Esophagus muscularis mucosa (tissue), 4 donors: ENCODE results near the gene CELSR1.

ENCODE experiments used
- CTCF ChIP-seq, 3 experiments: fragments of 200-600 bp in 2 of 3; fragments of 450-650 bp in 1 of 3; sonication (generic) in 2 of 3; IDR thresholded peaks; one replicate each; pipeline ENCODE4 v1.5.1; 2017 to 2019; ENCODE audit warnings: antibody characterized with exemption in 3 of 3, mild to moderate bottlenecking in 2 of 3, moderate library complexity in 1 of 3
- EP300 ChIP-seq: sonication (generic); formaldehyde crosslinking; IDR thresholded peaks from one replicate; pipeline ENCODE4 v1.6.1; 2017; ENCODE audit warnings: antibody characterized with exemption
- POLR2A ChIP-seq: fragments of 450-650 bp; IDR thresholded peaks from one replicate; pipeline ENCODE4 v1.6.1; 2017; ENCODE audit warnings: antibody characterized with exemption, moderate library complexity, mild to moderate bottlenecking, low read depth

- TF ChIP-seq POLR2A (no peak), CTCF (IDR thresholded peaks at IDR 0.05) (peak; percentile 71 to 88 (median 82)), EP300 (no peak)
Observed at GRCh38 chr22:46367707-46368191, 169.7 kb downstream of the CELSR1 start.
